KBM-7 (cell line): ENCODE data around the gene TLCD1.

Experiments used
- DNase-seq: peaks from one replicate; pipeline ENCODE4 v3.0.0-alpha.2; 2015
- in situ Hi-C: fragments of 300-500 bp; cut with MboI; formaldehyde crosslinking; loops from 2 replicates; pipeline ENCODE4 v1.14.3; 2020; ENCODE audit warnings: low sequenced_read_pairs, low pct_unique_long_range_greater_than_20kb, mixed read lengths

Gene TLCD1

GRCh38 chr17:28726226-28726626, at the start of gene TLCD1:
TSS of gene TLCD1 (minus strand) at chr17:28726233. CDS start at chr17:28726097, 136 bp downstream.
- in situ Hi-C loops = loop anchor here (25.0 kb wide), 1 partner anchor 386 kb away; no protein-coding TSS in a partner anchor
- DNase-seq = peak; percentile 82

- DNase-seq = no peak
- in situ Hi-C loops = no loop called here
Observed at GRCh38 chr17:28774206-28774605, 48.2 kb upstream of the TLCD1 start.

GRCh38 chr17:28773736-28774135, 47.7 kb upstream of the TLCD1 start:
- in situ Hi-C loops = no loop called here
- DNase-seq = no peak

- in situ Hi-C loops = no loop called here
- no peak for DNase-seq
Observed at GRCh38 chr17:28765038-28765437, 39.0 kb upstream of the TLCD1 start.

- peak; percentile 84 for DNase-seq
- in situ Hi-C loops = no loop called here
Observed at GRCh38 chr17:28763804-28764266, 37.8 kb upstream of the TLCD1 start.

GRCh38 chr17:28763137-28763799, 37.2 kb upstream of the TLCD1 start:
- no peak for DNase-seq

GRCh38 chr17:28760601-28761562, 34.8 kb upstream of the TLCD1 start:
- peak; percentile 81 for DNase-seq
- in situ Hi-C loops = no loop called here

More at GRCh38 chr17:28763137-28763799, 37.2 kb upstream of the TLCD1 start:
- in situ Hi-C loops = no loop called here

GRCh38 chr17:28759256-28759865, 33.3 kb upstream of the TLCD1 start:
- no peak for DNase-seq
- in situ Hi-C loops = no loop called here

GRCh38 chr17:28758411-28759121, 32.5 kb upstream of the TLCD1 start:
- in situ Hi-C loops = no loop called here
- DNase-seq = no peak

GRCh38 chr17:28756049-28756804, 30.2 kb upstream of the TLCD1 start:
- DNase-seq = no peak
- in situ Hi-C loops = no loop called here

GRCh38 chr17:28755486-28755885, 29.5 kb upstream of the TLCD1 start:
- DNase-seq = no peak
- in situ Hi-C loops = no loop called here

- DNase-seq = no peak
- in situ Hi-C loops = no loop called here
Observed at GRCh38 chr17:28751600-28752366, 25.8 kb upstream of the TLCD1 start.

GRCh38 chr17:28750178-28751047, 24.4 kb upstream of the TLCD1 start:
- in situ Hi-C loops = no loop called here
- DNase-seq = peak; percentile 94

- DNase-seq = no peak
- in situ Hi-C loops = loop anchor here (25.0 kb wide), 1 partner anchor 363 kb away; no protein-coding TSS in a partner anchor
Observed at GRCh38 chr17:28749516-28750177, 23.6 kb upstream of the TLCD1 start.

GRCh38 chr17:28748852-28749515, 23.0 kb upstream of the TLCD1 start:
- in situ Hi-C loops = loop anchor here (25.0 kb wide), 1 partner anchor 363 kb away; no protein-coding TSS in a partner anchor
- DNase-seq = no peak
